ENCODE data around the gene VTA1. TPM values are rescaled to one million over a fixed set of nuclear protein-coding genes. Genes with fewer than 3 reads are reported as not detected.

VTA1 gene
- total RNA-seq, 1 experiment from 2014 or later: 55.1 TPM

GRCh38 chr6:142165227-142165626, 18.2 kb downstream of the VTA1 start:
- POLR2A ChIA-PET: no interaction called here
- H3K9me3 ChIP-seq: no peaks in the 10 kb centered on the region
- CTCF ChIA-PET: no interaction called here
- intact Hi-C loops (cut with micrococcal nuclease; ENCODE audit: unreplicated experiment): no loop called here
- H3K4me3 ChIP-seq (ENCODE audit: low read depth, low read length): no peak overlapping the region
- H3K27ac Mint-ChIP-seq (ENCODE audit: unreplicated experiment): no peak overlapping the region
- H3K9me3 Mint-ChIP-seq (ENCODE audit: unreplicated experiment): no peaks in the 10 kb centered on the region
- H3K4me1 Mint-ChIP-seq (ENCODE audit: low read depth, unreplicated experiment): peaks cover 7% of the 10 kb centered on the region
- H3K27me3 ChIP-seq (replicated peaks; ENCODE audit: control insufficient read depth, insufficient read depth, low read length): no peaks in the 10 kb centered on the region
- H3K27me3 Mint-ChIP-seq (ENCODE audit: insufficient read depth, unreplicated experiment): no peaks in the 10 kb centered on the region
- H3K36me3 Mint-ChIP-seq (ENCODE audit: insufficient read depth, unreplicated experiment): peaks cover 15% of the 10 kb centered on the region
- DNase-seq: no peak
- no peak for TF ChIP-seq CTCF (IDR thresholded peaks at IDR 0.05; ENCODE audit: insufficient read depth in 1 of 2, low read depth in 1 of 2, low read length in 1 of 2, severe bottlenecking in 1 of 2, unreplicated experiment in 1 of 2)
- H3K4me1 ChIP-seq: no peaks in the 10 kb centered on the region
- no peak overlapping the region for H3K4me3 Mint-ChIP-seq (ENCODE audit: unreplicated experiment)
- H3K36me3 ChIP-seq (ENCODE audit: control insufficient read depth, insufficient read depth, low read length): no peaks in the 10 kb centered on the region
- no TSS peak for BruUV-seq (replicated peaks)

DNA sequence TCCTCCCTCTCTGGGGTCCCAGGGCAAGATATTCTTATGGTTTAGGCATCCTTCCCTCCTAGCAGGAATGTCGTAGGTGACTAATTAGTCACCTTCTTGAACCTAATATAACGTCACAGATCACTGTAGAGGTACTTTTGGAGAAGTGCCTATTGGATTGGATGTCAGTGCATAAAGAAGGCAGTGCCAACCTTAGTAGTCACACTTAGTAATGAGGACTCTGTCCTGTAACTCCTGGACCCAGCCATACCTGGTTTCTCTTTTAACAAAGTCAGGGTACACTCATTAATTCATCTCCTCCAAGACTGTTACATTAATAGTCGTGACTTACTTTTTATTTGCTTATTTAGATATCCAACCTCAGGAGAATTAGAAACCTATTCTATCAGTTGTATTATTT, 20.0 kb downstream of the VTA1 start:
- H3K9me3 ChIP-seq: no peaks in the 10 kb centered on the region
- Mint-ChIP-seq H3K27ac (ENCODE audit: unreplicated experiment) (no peak overlapping the region), H3K9me3 (ENCODE audit: unreplicated experiment) (no peaks in the 10 kb centered on the region), H3K36me3 (ENCODE audit: insufficient read depth, unreplicated experiment) (peaks cover 20% of the 10 kb centered on the region), H3K27me3 (ENCODE audit: insufficient read depth, unreplicated experiment) (no peaks in the 10 kb centered on the region), H3K4me3 (ENCODE audit: unreplicated experiment) (no peak overlapping the region), H3K4me1 (ENCODE audit: low read depth, unreplicated experiment) (peaks cover 7% of the 10 kb centered on the region)
- ChIA-PET POLR2A (no interaction called here), CTCF (no interaction called here)
- H3K36me3 ChIP-seq (ENCODE audit: control insufficient read depth, insufficient read depth, low read length): no peaks in the 10 kb centered on the region
- H3K4me1 ChIP-seq: no peaks in the 10 kb centered on the region
- no peak for TF ChIP-seq CTCF (IDR thresholded peaks at IDR 0.05; ENCODE audit: insufficient read depth in 1 of 2, low read depth in 1 of 2, low read length in 1 of 2, severe bottlenecking in 1 of 2, unreplicated experiment in 1 of 2)
- no peaks in the 10 kb centered on the region for H3K27me3 ChIP-seq (replicated peaks; ENCODE audit: control insufficient read depth, insufficient read depth, low read length)
- no peak overlapping the region for H3K4me3 ChIP-seq (ENCODE audit: low read depth, low read length)
- BruUV-seq (replicated peaks): no TSS peak
- intact Hi-C loops (cut with micrococcal nuclease; ENCODE audit: unreplicated experiment): no loop called here
- no peak for DNase-seq

DNA sequence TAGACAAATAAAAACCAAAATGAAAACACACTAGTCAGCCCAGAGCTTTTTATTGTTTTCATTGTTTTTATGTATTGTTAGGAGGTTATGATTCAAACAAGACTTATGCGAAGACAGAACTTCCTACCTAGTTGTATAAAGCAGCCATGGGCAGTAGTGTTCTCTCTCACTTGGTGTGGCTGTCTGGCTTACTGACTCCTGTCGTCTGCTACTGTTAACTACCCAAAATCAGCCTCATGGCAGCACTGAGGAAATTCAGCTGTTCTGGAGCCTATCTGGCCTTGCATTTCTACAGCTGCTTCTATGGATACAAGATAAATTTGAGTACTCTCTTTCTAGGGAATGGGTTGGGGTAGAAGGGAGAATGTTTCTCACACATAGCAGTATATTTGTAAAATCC, 20.4 kb downstream of the VTA1 start:
- Mint-ChIP-seq H3K4me1 (ENCODE audit: low read depth, unreplicated experiment) (peaks cover 4% of the 10 kb centered on the region), H3K4me3 (ENCODE audit: unreplicated experiment) (no peak overlapping the region), H3K27ac (ENCODE audit: unreplicated experiment) (no peak overlapping the region), H3K27me3 (ENCODE audit: insufficient read depth, unreplicated experiment) (no peaks in the 10 kb centered on the region), H3K36me3 (ENCODE audit: insufficient read depth, unreplicated experiment) (peaks cover 24% of the 10 kb centered on the region), H3K9me3 (ENCODE audit: unreplicated experiment) (no peaks in the 10 kb centered on the region)
- ChIA-PET CTCF (no interaction called here), POLR2A (no interaction called here)
- Histone ChIP-seq H3K4me1 (no peaks in the 10 kb centered on the region), H3K36me3 (ENCODE audit: control insufficient read depth, insufficient read depth, low read length) (no peaks in the 10 kb centered on the region), H3K9me3 (no peaks in the 10 kb centered on the region), H3K4me3 (ENCODE audit: low read depth, low read length) (no peak overlapping the region), H3K27me3 (replicated peaks; ENCODE audit: control insufficient read depth, insufficient read depth, low read length) (no peaks in the 10 kb centered on the region)
- no peak for DNase-seq
- BruUV-seq (replicated peaks): no TSS peak
- intact Hi-C loops (cut with micrococcal nuclease; ENCODE audit: unreplicated experiment): no loop called here
- no peak for TF ChIP-seq CTCF (IDR thresholded peaks at IDR 0.05; ENCODE audit: insufficient read depth in 1 of 2, low read depth in 1 of 2, low read length in 1 of 2, severe bottlenecking in 1 of 2, unreplicated experiment in 1 of 2)

All from Caco-2 (cell line).